Inflammatory macrophage treated with lipopolysaccharide for 1 hour (primary cell): ENCODE data around the gene GPR137B.
"Not testable (repeated sequence)": the region's sequence is repeated elsewhere in the genome, so short reads cannot be mapped to it uniquely, and the experiment has no call there.

Experiments used
- DNase-seq, 2 donors: peaks; one replicate each; pipeline ENCODE4 v3.0.0-alpha.2; 2020 to 2022

Gene GPR137B

DNA sequence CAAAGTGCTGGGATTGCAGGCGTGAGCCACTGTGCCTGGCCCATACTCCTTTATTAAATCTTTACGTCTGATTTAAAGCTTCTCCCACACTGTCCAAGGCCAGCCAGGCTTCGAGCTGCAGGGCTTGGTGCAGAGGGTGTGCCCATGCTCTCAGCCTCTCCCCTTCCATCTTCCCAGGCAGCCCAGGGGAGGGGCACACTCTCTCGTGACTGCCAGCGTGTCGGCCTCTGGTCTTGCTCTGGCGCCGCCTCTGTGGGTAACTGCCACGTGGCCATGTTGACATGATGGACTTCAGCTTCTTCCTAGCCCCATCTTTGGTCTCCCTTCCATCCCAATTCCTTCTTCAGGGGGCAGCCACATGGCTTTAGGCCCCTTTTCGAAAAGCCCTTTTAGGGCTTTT, 4.7 kb downstream of the GPR137B start:
- no peak for DNase-seq

DNA sequence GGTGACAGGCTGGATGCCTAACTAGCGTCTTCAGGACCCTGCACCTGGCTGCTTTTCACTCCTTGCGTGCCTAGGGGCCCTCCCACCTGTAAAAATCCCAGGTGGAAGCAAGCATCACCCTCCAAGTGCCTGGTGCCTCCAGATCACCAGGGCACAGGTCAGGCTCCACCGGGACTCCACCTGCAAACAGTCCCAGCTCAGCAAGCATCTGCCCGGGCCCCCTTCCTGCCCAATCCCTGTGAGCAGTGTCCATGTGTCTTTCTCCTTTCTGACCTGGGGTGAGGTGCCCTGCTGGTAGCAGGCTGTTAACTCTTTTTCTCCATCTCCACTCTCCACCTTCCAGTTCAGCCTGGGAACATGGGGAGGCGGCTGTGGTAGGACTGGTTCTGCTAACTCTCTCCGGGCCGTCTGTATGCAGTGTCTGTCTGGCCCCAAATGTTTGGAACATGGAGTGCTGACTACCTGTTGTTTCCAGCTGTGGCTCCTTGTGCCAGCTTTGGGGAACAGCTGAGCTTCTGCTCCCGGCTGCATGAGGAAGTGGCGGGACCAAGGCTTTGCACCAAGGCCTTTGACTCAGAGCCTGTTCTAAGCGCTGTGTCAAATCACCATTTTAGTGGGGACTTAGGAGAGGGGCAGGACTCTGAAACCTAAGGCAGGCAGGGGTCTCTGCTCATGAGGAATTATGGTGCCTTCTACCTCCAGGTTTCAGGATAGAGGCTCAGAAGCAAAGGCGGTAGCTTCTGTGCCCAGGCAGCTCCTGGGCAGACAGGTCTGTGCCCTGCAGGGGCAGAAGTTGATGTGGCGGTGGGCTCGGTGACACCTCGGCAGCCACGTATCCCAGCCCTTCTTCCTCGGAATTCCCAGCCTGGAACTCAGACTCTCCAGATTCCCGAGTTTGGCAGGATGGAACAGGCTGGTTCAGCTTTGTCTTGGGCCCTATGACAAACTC, 5.5 kb downstream of the GPR137B start:
- no peak for DNase-seq

DNA sequence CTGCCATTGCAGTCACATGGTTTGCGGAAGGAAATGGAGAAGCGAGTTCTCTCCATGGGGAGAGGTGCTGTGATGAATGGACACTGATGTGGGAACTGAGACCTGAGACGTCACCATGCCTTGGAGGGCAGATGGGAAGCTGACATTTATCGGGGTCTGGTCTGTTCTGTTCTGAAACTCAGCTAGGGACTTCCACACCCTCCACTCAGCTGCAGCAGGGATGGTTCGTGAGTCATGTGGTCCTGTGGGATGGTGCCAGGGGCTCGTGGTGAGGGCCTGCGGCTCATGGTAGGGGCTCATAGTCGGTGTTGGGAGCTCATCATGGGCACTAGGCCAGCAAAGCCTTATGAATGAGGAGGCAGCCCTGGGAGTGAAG, 6.1 kb downstream of the GPR137B start:
- no peak for DNase-seq

DNA sequence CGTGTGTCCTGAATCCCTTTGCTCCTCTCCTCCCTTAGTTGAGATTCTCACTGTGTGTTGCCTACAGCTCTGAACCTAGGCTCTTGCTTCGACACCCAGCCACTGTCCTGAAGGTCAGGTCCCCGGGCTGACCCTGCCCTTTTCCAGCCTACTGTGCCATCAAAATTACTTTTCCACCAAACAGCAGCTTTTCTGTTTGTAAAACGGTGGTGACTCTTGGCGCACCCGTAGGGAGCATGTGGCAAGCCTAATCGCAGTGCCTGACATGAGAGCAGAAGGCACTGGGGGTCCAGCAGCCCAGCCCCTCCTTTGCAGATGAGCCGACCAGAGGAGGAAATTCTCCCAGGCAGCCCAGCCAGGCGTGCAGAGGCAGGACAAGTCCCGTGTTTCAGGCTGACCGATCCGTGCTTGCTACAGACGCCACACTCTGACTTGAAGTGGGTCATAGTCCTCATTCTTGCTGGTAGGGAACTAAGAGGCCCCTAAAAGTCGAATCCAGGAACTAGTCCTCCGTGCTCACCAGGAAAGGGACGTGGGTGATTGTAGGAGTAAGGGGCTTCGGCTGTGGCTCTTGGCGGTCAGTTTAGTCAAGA, 6.8 kb downstream of the GPR137B start:
- no peak for DNase-seq

DNA sequence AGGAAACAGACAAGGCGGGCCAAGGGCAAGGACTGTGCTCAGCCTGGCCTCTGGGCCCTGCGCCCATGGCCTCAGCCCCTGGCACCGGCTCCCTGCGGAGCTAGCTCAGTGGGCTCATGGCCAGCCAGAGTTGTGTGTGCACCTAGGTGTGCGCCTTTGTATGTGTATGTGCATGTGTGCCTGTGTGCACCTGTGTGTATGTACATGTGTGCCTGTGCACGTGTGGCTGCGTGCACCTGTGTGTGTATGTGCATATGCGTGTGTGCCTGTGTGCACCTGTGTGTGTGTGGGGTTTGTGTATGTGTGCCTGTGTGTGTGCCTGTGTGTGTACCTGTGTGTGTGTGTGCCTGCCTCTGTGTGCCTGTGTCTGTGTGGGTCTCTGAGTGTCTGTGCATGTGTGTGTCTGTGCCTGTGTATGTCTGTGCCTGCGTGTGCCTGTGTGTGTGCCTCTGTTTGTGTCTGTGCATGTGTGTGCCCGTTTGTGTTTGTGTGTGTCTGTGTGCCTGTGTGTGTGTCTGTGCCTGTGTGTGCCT, 7.4 kb downstream of the GPR137B start:
- DNase-seq = no peak

DNA sequence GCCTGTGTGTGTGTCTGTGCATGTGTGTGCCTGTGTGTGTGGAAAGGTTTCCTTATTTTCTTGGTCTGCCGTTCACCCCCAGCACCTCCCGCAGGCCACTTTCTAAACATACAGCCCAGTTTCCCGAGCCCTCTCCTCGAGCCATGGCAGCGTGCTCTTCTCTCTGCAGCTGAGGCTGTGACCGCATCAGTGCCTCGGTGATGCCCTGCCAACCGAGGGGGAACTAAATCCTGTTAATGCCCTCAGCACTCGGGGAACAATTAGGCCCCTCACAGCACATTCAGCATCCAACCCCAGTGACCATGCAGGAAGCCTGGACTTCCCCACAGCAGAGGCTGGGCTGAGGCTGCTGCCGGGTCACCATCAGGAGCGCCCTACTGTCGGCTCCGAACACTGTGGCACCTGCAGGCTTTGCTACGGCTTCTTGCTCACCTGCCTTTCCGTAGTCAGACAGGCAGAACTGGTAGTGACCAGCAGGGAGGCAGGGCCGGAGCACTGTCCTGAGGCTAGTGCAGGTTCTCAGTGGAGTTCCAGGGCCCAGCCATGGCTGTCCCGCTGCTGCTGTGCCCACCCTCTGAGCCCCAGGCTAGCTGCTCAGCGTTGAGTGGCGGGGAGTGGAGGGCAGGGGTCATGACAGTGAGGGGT, 8.1 kb downstream of the GPR137B start:
- DNase-seq = no peak

DNA sequence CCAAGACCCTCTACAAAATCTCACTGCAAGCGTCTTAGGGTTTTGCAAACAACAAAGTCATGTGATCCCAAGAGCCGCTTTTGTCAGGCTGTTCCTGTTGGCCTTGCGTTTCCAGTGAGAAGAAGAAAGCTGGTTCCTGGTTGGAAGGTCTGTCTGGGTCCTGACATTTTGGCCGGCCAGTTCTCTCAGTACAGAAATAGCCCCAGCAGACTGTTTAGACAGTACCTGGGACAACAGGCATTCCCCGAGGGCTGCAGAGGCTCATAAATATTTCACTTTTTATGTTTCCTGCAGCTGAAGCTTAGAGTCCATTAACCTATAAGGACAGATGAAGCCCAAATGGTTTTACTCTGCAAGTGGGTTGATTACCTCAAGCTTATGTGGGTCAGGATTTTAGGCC, 8.6 kb downstream of the GPR137B start:
- no peak for DNase-seq

DNA sequence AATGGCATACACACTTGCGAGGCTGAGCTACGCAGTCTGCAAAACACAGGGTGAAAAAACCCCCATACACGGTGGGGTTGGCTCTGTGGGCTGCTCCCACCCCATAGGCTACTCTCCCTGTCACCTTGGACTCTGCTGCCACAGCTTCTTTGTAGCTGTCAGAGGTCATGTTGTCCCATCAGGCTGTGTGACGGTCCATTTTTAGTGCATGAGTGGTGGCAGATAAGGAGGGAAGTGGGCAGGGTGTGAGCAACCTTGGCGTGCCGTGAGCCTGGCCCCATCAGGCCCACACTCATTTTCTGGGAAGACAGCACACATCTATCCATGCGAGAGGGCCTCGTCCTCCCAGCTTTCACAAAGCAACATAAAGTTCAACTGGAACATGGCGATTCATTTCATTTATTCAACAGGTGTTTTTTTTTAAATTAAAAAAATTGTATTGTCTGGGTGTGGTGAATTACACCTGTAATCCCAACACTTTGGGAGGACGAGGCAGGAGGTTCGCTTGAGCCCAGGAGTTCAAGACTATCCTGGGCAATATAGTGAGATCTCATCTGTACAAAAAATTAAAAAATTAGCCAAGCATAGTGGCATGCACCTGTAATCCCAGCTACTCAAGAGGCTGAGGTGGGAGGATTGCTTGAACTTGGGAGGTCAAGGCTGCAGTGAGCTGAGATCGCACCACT, 9.5 kb downstream of the GPR137B start:
- DNase-seq = no peak

DNA sequence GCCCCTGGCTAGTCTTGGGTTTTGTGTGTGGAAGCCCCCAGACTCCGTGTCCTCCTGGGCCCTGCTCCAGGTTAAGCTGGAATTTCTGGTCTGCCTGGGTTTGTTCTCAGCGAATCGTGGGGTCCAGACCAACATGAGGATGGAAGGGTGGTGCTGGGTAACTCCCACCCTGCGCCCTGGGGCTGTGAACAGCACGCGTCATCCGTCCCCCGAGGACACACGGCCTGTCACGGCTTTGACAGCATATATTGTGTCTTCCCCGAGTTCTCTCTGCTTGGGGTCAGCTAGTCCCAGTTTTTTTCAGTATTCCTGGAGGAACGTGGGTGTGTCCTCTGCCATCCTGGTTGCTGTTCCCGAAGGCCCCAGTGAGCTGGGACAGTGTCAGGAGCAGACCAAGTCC, 11.8 kb downstream of the GPR137B start:
- DNase-seq = no peak

DNA sequence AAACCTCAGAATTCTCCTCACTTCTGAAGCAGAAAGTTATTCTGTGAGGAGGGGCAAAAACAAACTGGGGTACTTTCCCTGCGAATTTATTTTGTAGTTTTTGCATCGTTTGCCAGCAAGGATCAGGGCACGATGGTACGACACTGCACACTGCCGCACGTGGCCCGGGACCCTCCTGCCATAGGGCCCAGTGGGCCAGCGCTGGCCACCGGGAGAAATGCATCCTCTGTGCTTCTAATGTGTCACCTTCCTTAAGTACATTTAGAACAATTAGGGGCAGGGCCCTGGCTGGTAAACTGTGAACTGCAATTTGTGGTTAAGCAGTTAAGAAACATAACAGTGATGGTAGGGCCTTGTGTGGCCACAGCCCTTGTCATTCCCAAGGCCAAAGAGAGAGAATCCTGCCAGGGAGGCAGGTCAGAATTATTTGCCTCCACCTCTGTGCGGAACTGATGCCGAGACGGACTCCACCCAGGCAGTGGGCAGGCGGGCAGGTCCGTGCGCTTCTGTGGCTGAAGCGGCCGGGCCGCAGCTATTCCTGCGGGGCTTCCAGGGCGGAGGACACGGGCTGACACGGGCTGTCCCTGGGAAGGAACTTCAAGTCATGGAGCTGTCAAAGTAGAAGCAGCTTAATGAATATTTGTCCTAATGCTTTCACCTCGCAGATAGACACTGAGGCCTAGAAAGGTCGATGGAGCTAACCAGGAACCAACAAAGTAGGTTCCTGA, 12.5 kb downstream of the GPR137B start:
- no peak for DNase-seq

DNA sequence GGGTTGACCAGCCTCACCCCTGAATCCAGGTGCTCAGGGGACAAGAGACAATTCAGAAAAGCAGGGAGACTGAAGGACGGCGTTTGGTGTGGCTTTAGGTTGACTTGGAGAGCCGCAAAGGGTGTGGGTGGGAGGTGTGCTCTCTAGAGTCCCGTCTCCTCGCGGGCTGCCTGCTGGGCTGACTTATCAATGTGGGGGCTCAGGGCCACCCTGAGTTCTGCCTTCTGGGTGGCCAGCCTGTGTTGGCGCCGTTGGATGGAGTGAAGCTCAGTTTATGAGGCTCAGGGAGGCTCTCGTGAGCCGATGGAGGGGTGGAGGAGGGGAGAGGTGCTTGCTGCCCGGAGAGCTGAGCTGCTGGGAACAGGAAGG, 13.0 kb downstream of the GPR137B start:
- no peak for DNase-seq

DNA sequence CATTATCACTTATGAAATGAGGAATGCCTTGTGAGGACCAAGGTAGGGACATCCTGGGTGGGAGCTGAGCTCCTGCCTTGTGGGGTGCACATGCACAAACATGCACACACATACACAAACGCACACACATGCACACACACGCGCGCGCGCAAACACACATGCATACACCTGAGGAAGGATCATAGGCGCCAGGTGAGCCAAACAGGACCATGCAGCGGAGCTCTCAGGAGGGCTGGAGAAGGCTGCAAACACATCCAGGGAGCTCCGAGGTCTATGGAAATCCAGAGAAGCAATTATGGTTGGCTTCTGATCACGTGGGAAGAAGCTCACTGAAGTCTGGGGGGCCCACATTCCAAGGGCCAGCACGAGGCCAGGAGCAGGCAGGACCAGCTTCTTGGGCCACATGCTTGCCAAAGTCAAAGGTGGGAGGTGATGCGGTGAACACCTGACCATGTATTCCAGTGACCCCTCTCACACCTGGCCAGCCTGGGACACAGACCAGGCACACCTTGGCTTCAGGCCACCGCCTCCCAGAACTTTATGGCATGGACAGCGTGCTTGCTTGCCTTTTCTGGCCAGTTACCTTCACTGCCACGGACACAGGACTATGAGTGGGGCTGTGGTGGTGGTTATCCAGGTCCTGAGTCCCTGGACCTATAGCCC, 13.6 kb downstream of the GPR137B start:
- no peak for DNase-seq

DNA sequence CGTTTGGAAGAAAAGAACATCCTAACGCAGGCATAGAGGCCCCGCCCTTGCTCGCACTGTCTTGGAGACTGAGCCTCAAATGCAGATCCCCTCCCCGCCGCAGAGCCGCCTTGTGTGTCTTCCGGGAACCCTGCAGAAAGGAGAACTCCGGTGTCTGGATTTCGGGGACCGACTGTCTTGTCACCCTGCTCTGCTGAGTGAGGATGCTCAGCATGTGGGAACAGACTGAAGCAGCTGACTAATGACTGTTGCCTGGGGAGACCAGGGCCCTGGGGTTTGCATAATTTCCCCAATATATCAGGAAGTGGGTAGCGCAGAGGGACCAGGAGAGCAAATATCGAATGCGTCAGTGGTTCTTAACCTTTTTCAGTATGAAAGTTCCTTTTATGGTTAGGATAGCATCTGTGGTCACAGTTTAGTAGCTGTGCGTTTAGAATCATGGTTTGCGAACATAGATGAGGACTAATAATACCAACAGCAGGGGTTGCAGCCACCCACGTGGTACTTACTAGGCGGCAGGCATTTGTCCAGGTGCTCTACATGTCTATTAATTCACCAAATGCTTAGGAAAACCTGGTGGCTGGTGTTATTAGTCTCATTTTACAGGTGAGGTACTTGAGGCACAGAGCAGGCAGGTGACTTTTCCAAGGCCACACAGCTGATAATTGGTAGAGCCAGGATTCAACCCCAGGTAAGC, 14.3 kb downstream of the GPR137B start:
- peak; percentile 83 to 85 for DNase-seq

DNA sequence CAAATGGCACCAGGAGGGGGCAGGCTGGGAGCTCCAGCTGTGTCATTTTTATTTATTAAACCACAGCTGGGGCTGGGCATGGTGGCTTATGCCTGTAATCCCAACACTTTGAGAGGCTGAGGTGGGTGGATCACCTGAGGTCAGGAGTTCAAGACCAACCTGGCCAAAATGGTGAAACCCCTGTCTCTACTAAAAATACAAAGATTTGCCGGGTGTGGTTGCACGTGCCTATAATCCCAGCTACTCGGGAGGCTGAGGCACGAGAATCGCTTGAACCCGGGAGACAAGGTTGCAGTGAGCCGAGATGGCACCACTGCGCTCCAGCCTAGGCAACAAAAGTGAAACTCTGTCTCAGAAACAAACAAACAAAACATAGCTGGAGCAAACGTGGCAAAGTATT, 15.7 kb downstream of the GPR137B start:
- not testable (repeated sequence) for DNase-seq

DNA sequence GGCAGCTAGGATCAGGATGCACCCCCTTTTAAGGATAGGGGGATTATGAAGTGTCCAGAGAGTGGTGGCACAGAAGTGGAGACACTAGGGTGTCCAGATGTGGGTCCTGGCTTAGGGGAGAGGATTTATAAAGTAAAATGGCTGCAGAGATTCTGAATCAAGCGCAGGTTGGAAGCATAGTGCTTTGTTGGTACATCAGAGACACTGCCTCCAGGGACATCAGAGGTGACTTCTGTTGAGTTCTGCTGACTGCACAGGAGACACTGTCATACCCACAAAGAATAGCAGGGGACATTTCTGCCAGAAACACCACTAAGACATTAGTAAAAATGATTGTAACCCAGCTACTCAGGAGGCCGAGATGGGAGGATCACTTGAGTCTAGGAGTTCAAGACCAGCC, 16.4 kb downstream of the GPR137B start:
- DNase-seq = no peak

DNA sequence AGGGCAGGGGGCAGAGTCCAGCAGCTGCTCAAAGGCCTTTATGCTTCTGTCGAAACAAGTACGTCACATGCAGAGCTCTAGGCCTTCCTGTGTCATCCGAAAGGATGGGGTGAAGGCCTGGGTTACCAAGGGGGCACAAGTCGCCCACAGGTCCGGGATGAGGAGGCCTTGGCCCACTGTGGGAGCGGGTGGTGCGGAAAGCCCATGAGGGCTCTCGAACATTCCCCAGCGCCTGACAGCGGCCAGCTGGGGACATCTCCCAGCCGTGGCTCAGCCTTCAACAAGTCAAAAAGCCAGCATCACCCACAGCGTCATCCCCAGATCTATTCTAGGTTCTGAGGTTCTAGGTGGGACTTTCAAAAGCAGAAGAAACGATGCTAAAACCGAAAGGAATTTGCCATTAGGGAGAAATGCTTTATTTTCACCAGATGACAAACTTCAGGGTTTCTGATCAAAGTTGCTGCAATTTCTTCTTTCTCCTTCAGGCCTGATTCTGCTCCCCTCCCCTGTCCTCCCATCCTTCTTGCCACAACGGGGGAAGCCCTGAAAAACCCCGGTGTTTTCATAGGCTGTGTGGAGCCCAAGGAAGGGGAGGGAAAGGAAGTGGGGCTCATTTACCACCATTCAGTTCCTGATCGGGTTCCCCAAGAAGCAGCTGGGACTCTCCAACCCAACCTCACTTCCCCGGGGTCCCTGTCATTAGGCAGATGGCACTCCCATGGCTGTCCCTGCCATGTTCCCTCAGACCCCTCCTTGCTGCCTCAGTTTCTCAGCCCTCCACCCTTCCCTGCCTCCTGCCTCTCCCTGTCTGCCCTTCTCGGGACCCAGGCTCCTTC, 17.6 kb downstream of the GPR137B start:
- DNase-seq = peak; percentile 88 to 95

DNA sequence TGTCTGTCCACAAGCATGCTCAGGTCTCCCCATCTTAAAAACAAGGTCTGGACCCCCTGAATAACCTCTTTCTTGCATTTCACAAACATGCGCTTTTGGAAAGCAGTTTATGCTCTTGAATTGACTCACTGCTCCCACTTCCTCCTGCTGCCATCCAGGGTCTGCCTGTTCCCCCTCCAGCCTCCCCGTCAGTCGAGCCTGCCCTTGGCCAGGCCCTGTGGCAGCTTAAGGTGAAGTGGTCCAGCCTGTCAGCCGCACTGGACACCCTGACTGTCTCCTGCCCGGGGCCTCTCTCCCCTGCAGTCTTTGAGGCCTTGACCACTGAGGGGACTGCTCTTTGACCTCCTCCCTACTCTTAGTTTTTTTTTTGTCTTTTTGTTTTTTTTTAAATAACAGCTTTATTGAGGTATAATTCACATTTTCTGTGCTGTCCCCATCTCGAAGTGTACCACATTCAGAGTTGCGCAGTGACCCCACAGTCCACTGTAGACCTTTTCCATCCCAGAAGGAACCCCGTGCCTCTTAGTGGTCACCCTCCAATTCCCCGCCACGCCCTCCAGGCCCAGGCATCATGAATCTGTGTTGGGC, 18.3 kb downstream of the GPR137B start:
- DNase-seq = no peak

DNA sequence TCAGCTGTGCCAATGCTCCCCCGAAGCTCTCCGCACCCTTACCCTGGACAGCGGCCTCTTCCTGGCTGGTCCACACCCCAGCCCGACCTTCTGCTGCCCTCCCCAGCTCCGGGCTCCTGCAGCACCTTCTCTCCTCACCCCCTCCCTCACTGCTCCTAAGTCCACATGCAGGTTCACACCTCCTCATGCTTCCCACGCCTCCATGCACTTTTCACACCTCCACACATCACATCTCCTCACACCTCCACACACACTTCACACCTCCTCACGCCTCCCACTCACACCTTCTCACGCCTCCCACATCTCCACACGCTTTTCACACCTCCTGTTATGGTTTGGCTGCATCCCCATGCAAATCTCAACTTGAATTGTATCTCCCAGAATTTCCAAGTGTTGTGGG, 18.9 kb downstream of the GPR137B start:
- DNase-seq = no peak

DNA sequence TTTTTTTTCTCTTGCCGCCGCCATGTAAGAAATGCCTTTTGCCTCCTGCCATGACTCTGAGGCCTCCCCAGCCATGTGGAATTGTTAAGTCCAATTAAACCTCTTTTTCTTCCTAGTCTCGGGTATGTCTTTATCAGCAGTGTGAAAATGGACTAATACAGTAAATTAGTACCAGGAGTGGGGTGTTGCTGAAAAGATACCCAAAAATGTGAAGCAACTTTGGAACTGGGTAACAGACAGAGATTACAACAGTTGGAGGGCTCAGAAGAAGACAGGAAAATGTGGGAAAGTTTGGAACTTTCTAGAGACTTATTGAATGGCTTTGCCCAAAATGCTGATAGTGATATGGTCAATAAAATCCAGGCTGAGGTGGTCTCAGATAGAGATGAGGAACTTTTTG, 19.4 kb downstream of the GPR137B start:
- not testable (repeated sequence) for DNase-seq
